ENCODE results near the gene BCAS1.

- TF ChIP-seq POLR2A (IDR thresholded peaks at IDR 0.05; ENCODE audit: low read depth, low read length), result peak; percentile 25; the same call in 1 of the 2 replicates
- no peak for TF ChIP-seq TAF1 (IDR thresholded peaks at IDR 0.05; ENCODE audit: borderline replicate concordance, low read depth, low read length)
- no peak for TF ChIP-seq POLR2AphosphoS5 (IDR thresholded peaks at IDR 0.05; ENCODE audit: low read depth, low read length)
Measured at GRCh38 chr20:53940907-53941545, 129.4 kb downstream of the BCAS1 start.

Measured in GM12892 (cell line).